ENCODE data around the gene DNM1. TPM values are rescaled to one million over a fixed set of nuclear protein-coding genes. Genes with fewer than 3 reads are reported as not detected.

Gene DNM1
- total RNA-seq, 1 donor from 2014 or later: 84.0 TPM

DNA sequence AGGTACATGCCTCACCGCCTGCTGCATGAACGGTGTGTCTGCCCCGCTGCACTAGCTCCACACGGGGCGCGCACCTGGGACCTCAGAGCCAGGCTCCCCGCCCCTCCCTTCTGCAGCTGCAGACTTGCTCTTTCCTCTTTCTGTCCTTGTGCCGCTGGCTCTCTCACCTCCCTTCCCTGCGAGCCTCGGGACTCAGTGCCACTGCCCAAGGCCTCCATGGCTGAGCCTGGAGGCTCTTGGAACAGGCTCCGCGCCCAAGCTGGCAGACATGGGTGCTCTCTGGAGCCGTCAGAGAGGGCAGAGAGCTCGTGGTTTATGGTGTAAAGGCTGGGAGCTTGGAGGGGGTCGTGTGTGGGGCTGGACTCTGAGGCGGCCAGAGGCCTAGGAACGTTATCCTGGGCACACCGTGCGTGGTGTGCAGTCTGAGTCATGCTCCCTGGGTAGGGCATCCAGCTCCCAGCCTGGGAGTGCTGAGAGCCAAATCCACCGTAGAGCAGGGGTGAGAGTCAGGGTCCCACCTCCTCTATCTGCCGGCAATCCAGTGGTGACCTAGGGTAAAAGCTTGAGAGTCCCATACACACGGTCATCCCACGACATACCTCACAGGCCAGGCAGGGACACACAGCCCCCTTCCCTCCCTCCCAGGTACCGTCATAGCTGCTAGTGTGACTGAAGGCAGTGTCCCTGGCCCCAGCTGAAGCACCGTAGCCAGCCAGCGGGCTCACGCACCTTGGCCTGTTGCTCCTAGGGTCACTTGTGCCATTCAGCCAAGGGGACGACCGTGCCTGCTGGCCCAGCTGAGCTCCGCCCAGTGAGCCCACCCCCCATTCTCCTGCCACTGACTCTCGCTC is 50.2 kb downstream of the DNM1 start:
- Mint-ChIP-seq H3K36me3 (ENCODE audit: low read depth) (peaks cover 5% of the 10 kb centered on the region), H3K4me3 (peak overlapping the region; percentile 19), H3K27ac (ENCODE audit: unreplicated experiment) (no peak overlapping the region), H3K27me3 (ENCODE audit: low read depth) (peaks cover 5% of the 10 kb centered on the region), H3K9me3 (no peaks in the 10 kb centered on the region), H3K4me1 (peaks cover 28% of the 10 kb centered on the region)
- TF ChIP-seq, protein P1, sequence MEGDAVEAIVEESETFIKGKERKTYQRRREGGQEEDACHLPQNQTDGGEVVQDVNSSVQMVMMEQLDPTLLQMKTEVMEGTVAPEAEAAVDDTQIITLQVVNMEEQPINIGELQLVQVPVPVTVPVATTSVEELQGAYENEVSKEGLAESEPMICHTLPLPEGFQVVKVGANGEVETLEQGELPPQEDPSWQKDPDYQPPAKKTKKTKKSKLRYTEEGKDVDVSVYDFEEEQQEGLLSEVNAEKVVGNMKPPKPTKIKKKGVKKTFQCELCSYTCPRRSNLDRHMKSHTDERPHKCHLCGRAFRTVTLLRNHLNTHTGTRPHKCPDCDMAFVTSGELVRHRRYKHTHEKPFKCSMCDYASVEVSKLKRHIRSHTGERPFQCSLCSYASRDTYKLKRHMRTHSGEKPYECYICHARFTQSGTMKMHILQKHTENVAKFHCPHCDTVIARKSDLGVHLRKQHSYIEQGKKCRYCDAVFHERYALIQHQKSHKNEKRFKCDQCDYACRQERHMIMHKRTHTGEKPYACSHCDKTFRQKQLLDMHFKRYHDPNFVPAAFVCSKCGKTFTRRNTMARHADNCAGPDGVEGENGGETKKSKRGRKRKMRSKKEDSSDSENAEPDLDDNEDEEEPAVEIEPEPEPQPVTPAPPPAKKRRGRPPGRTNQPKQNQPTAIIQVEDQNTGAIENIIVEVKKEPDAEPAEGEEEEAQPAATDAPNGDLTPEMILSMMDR (conservative IDR thresholded peaks at IDR 0.05): no peak
- no peak for DNase-seq (ENCODE audit: low read depth, low spot score)

DNA sequence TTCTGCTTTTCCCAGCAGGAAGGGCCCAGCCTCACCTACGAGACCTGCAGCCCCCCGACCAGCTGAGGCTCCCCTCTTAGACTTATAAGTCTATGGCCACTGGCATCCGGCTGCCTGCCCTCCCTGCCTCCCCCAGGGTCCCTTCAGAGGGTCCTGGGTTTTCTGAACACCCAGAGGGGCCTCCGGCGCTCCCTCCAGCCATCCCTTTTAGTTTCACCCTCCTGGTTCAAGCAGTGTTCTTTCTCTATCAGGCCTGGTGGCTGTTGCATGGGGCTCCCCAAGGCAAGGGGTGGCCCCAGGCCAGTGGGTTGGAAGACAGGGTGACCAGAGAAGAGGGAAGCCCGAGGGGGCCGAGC is 50.8 kb downstream of the DNM1 start:
- DNase-seq (ENCODE audit: low read depth, low spot score): no peak
- H3K4me1 Mint-ChIP-seq: peaks cover 28% of the 10 kb centered on the region
- no peak overlapping the region for H3K27ac Mint-ChIP-seq (ENCODE audit: unreplicated experiment)

DNA sequence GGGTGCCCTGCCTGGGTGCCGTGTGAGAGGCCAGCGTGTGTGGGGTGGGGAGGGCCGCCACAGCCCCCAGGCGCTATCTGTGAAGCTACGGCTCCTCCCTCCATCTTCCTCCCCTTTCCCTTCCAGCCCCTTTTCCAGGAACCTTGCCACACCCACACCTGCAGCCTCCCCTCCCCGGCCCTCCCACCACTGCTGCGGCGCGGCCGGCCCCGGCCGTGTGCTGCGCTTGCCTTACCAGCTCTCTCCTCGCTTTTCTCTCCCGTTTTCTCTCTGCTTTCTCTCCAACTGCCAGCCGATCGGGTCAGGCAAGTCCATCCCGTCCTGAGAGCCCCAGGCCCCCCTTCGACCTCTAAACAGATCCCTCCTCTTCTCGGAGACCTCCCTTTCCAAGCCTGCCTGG is 51.2 kb downstream of the DNM1 start:
- peak overlapping the region; percentile 41 for H3K4me3 Mint-ChIP-seq
- TF ChIP-seq, protein P1 (conservative IDR thresholded peaks at IDR 0.05): no peak
- DNase-seq (ENCODE audit: low read depth, low spot score): no peak
- H3K36me3 Mint-ChIP-seq (ENCODE audit: low read depth): peaks cover 3% of the 10 kb centered on the region
- H3K4me1 Mint-ChIP-seq: peaks cover 28% of the 10 kb centered on the region
- H3K27ac Mint-ChIP-seq (ENCODE audit: unreplicated experiment): peak overlapping the region; percentile 57
- no peaks in the 10 kb centered on the region for H3K9me3 Mint-ChIP-seq
- H3K27me3 Mint-ChIP-seq (ENCODE audit: low read depth): peaks cover 5% of the 10 kb centered on the region

More for the DNA sequence above, 50.8 kb downstream of the DNM1 start:
- TF ChIP-seq, protein P1 (conservative IDR thresholded peaks at IDR 0.05): no peak
- H3K4me3 Mint-ChIP-seq: peak overlapping the region; percentile 19
- no peaks in the 10 kb centered on the region for H3K9me3 Mint-ChIP-seq
- peaks cover 5% of the 10 kb centered on the region for H3K27me3 Mint-ChIP-seq (ENCODE audit: low read depth)
- H3K36me3 Mint-ChIP-seq (ENCODE audit: low read depth): peaks cover 3% of the 10 kb centered on the region

DNA sequence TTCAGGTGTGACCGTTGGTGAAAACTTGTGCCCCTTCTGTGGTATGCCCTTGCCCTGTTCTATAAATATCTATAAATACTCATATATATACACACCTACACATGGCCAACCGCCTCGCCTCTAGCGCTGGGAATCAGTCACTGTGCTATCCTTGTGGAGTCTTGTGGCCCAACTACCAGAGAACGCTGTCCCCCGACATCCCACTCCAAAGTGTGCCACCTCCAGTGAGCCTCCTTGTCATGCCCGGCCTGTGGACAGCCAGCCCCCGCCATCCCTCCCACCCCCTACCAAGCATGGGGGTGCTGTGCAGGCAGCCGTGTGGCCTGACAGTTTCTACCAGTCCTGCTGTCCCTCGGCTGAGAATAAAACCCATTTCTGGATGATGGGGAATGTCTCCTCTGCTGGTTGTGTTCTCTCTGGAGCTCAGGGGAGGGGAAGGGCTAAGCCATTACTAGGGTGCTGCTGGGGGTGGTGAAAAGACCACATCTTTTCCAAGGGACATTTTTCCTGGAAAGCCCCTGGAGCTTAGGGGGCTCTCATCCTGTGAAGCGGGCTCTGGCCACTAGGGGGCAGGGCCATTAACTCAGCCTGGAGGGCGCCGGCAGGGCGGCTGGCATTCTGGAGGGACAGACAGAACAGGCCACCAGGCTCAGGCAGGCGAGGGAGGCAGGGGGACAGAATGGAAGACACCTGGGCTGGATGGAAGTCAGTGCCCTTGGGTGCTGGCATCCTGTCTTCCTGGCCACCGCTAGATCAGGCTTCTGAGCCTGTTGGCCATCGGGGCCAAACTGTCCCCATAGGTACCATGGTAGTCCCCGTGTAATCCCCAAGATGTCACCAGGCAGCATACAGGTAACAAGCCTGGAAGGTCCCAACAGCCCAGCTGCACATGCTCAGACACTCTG is 51.9 kb downstream of the DNM1 start:
- Mint-ChIP-seq H3K9me3 (no peaks in the 10 kb centered on the region), H3K27me3 (ENCODE audit: low read depth) (peaks cover 5% of the 10 kb centered on the region), H3K27ac (ENCODE audit: unreplicated experiment) (no peak overlapping the region), H3K4me1 (peaks cover 21% of the 10 kb centered on the region), H3K36me3 (ENCODE audit: low read depth) (peaks cover 3% of the 10 kb centered on the region), H3K4me3 (peak overlapping the region; percentile 83)
- TF ChIP-seq, protein P1 (conservative IDR thresholded peaks at IDR 0.05): peak; percentile 85
- peak; percentile 82 for DNase-seq (ENCODE audit: low read depth, low spot score)

DNA sequence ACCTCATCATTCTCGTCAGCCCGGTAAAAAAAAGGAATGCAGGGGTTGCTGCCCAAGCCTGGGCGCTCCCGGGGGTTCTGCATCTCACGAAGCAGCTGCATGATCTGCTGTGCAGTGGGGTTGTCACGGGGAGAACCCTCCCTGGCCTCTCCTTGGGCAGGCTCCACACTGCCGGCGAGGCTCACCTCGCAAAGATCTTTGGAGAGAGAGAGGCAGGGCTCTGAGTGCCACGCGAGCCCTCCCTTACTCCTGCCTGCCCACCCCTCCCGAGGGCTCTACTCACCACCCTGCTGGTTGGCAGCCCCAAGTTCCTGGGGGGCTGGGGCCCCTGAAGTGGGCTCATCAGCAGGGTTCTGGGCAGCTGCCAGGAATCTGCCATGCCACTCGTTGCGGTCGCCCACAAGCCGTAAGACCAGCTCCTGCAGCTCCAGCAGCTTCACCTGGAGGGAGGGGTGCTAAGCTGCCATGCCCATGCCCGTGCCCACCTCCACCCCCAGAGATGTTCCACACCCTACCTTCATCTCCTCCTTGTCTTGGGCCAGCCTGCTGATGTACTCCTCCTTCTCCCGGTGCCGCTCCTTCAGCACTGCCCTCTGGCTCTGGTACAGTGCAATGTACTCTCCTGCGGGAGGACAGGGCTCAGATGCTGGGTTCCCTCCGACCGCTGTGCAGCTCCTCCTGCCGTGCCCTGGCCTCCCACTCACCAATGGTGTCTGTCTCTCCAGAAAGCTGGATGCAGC is 54.1 kb downstream of the DNM1 start:
- H3K4me3 Mint-ChIP-seq: peak overlapping the region; percentile 55
- no peak overlapping the region for H3K27ac Mint-ChIP-seq (ENCODE audit: unreplicated experiment)
- no peaks in the 10 kb centered on the region for H3K9me3 Mint-ChIP-seq
- H3K4me1 Mint-ChIP-seq: peaks cover 9% of the 10 kb centered on the region
- TF ChIP-seq, protein P1 (conservative IDR thresholded peaks at IDR 0.05): no peak
- DNase-seq (ENCODE audit: low read depth, low spot score): no peak
- peaks cover 3% of the 10 kb centered on the region for H3K27me3 Mint-ChIP-seq (ENCODE audit: low read depth)
- H3K36me3 Mint-ChIP-seq (ENCODE audit: low read depth): peaks cover 12% of the 10 kb centered on the region

All from neural crest cell (in vitro differentiated cells).